ENCODE measurements around the gene LPP.

Gene LPP

DNA sequence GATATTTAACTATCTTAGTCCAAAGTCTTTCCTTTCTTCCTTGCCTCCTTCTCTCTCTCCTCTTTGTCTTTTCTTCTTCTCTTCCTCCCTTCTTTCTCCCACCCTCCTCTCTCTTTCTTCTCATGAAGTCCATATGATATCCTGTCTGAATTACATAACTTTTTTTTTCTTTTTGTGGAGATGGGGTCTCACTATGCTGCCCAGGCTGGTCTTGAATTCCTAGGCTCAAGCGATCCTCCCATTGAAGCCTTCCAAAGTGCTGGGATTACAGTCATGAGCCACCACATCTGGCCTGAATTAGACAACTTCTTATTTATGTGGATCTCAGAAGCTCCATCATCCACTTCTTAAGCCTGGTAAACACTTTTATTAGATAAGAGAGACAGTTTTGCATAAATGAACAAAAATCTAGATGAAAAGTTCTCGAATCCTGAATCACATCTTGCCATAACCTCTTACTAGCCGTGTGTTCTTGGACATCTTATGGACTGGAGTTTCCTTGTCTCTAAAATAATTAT is 206.5 kb downstream of the LPP start:
- no peak for DNase-seq (ENCODE audit: low read depth, low spot score)

- no peak for DNase-seq (ENCODE audit: low read depth, low spot score)
Measured at GRCh38 chr3:188361888-188362287, 207.9 kb downstream of the LPP start.

GRCh38 chr3:188362405-188362831 is 208.5 kb downstream of the LPP start:
- DNase-seq (ENCODE audit: low read depth, low spot score): peak; percentile 80

- DNase-seq (ENCODE audit: low read depth, low spot score): no peak
Measured at GRCh38 chr3:188365184-188365583, 211.2 kb downstream of the LPP start.

DNA sequence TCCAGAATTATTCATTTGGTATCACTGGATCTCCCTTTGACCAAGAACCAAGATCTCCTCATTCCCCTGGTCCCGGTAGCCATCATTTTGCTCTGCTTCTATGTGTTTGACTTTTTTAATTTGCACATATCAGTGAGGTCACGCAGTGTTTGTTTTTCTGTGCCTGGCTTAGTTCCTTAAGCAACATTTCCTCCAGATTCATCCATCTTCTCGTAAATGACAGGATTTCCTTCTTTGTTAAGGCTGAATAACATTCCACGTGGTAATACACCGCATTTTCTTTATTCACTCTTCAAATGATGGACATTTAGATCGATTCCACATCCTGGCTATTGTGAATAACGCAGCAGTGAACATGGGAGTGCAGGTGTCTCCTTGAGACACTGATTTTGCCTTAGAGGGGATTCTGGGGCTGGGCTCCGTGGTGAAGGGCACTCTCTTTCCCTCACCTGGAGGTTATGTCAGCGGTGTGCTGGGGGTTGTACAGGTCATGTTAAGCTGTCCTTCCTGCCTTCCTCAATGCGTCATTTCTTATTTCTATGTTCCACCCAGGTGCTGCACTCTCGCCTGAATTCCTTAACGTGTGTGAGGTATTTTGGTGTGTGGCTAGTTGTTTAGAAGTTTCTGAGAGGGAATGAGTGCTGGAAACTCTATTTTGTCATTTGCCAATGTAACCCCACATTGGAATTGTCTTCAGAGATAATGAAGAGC is 212.2 kb downstream of the LPP start:
- peak; percentile 82 for DNase-seq (ENCODE audit: low read depth, low spot score)

- DNase-seq (ENCODE audit: low read depth, low spot score): no peak
Measured at GRCh38 chr3:188367678-188368077, 213.7 kb downstream of the LPP start.

DNA sequence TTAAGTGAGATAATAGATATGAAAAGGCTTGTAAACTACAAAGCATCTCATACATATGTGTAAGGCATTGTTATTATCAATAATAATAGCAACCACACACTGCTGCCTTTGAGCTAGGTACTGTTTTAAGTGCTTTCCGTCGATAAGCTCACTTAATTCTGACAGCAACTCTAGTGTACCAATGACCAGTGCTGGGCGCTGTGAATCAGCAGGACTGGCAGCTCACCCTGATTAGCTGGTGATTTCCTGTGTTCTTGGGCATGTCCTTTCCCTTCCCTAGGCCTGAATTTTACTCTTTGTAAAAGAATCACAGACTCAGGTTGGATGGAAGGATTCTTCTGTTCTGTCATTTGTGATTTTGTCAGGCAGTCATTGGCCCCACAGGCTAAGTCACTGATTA is 215.6 kb downstream of the LPP start:
- DNase-seq (ENCODE audit: low read depth, low spot score): no peak

GRCh38 chr3:188370081-188370830 is 216.3 kb downstream of the LPP start:
- DNase-seq (ENCODE audit: low read depth, low spot score): no peak

GRCh38 chr3:188378786-188379185 is 224.8 kb downstream of the LPP start:
- no peak for DNase-seq (ENCODE audit: low read depth, low spot score)

- no peak for DNase-seq (ENCODE audit: low read depth, low spot score)
Measured at GRCh38 chr3:188380252-188380651, 226.3 kb downstream of the LPP start.

GRCh38 chr3:188380722-188381121 is 226.8 kb downstream of the LPP start:
- DNase-seq (ENCODE audit: low read depth, low spot score): no peak

DNA sequence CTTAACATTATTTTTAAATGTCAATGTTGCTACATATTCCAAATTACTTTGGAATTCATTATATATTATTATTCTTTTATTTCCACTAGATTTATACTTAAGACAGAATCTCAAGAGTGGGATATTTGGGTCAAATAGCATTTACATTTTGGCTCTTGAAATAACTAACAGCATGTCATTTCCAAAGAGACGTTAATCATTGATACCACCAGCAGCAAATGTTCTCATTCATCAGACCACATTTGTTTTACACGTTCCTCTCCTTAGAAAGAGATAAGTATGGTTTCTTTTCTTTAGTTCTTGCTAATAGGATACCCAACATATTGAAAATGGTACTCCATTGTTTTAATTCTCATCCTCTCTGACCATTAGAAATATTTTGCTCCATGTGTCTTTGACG is 229.8 kb downstream of the LPP start:
- DNase-seq (ENCODE audit: low read depth, low spot score): no peak

DNA sequence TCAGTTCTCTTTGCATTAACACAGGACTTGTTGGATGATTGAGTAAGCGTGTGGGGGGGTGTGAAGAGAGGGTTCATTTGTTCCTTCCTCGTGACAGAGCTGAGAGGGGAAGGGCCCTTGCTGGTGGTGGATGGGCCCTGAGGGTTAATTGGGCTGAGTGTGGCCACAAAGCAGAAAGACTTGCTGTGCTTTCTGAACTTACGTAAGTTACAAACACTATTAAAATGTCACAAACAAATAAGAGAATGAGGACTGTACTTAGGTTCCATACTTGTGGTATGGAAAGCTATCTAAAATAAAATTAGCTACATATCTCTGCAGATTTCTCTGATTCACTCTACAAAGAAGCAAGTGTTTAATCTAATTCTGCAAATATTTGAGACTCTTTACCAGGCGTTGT is 231.3 kb downstream of the LPP start:
- no peak for DNase-seq (ENCODE audit: low read depth, low spot score)

DNA sequence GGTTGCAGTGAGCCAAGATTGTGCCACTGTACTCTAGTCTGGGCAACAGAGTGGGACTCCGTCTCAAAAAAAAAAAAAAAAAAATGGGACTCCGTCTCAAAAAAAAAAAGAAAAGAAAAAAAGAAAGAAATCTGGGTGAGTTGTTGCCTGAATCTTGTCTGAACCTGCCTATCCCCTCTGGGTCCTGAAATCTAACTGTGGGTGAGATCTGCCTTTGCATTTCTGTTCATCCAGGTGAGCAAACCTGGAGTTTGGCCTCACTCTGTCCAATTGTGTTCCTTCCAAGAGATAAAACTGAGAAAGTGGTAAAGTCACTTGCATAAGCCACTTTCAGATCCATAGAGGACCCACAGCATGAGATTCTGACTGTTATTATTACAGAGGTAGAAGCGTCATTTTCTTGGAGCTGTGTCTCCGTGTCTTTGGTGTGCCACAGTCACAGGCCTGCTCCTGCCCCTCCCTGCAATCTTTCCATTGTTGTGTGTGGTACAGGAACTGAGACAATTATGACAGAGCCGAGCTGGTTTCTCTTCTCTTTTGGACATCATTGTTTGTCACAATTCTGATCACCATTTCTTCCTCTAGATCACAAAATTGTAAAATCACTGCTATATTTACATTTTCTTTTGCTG is 235.9 kb downstream of the LPP start:
- DNase-seq (ENCODE audit: low read depth, low spot score): no peak

- no peak for DNase-seq (ENCODE audit: low read depth, low spot score)
Measured at GRCh38 chr3:188390343-188390718, 236.4 kb downstream of the LPP start.

GRCh38 chr3:188390775-188391443 is 237.0 kb downstream of the LPP start:
- DNase-seq (ENCODE audit: low read depth, low spot score): no peak

- no peak for DNase-seq (ENCODE audit: low read depth, low spot score)
Measured at GRCh38 chr3:188391592-188391991, 237.6 kb downstream of the LPP start.

DNA sequence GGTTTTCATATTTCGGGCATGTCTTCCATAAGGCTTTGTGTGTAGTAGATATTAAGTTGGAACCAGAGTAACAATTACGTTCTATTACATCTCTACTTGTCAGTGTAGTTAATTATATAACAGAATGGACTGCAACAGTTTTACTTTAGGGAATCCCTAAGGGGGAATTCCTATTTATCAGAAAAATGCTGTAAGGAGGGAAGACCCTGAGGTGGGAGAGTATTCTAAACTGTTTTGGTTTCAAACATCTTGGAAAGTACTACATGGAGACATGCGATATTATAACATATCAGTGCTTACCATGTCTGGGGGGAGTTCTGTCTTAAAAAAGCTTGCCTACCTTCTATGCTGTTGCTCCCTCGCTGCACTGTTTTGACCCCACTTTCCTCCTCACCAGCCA is 238.1 kb downstream of the LPP start:
- DNase-seq (ENCODE audit: low read depth, low spot score): no peak

- DNase-seq (ENCODE audit: low read depth, low spot score): no peak
Measured at GRCh38 chr3:188394623-188395022, 240.7 kb downstream of the LPP start.

DNA sequence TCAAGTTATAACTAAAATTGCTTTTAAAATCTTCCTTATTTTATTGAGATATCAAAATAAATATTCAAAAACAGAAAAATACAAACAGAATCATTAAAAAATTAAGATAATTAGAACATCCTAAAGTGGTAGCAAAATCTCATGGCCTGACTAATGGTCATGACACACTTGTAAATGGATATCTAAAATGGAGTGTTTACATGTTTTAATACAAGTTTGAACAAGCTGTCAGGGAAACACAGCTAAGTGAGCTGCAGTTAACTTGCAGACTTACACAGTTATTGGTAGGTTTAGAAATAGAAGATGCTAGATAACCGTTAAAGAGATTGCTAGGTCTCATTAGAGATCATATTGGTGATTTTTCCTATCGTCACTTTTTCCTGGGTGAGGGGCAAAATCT is 242.3 kb downstream of the LPP start:
- DNase-seq (ENCODE audit: low read depth, low spot score): no peak

GRCh38 chr3:188396900-188397299 is 242.9 kb downstream of the LPP start:
- DNase-seq (ENCODE audit: low read depth, low spot score): no peak

Data from astrocyte of the hippocampus (primary cell).